Measurements from ENCODE around the gene PTPRB. TPM values are rescaled to one million over a fixed set of nuclear protein-coding genes. Genes with fewer than 3 reads are reported as not detected.

PTPRB gene
- total RNA-seq, 1 donor from 2014 or later, result 38.7 TPM

DNA sequence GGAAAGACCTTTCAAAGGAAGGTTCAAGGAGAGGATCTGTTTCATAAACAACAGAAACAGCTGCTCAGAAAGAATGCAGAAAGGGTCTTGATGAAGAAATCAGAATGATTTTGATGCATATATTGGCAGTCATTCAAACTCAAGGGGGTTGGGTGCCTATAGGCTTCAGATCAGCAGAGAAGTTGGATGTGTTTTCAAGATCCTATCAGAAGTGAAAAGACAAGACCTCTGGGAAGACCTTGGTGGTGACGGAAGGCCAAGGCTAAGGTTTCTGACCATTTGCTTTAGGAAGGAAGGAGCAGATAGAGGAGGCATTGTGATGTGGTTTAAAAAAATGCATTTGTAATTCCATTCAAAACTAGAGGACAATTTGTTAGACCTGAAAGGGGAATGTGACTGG lies 15.2 kb upstream of the PTPRB start:
- no peaks in the 10 kb centered on the region for H3K9me3 ChIP-seq (replicated peaks)
- no peak overlapping the region for H3K27ac ChIP-seq (replicated peaks)
- no peaks in the 10 kb centered on the region for H3K27me3 ChIP-seq (ENCODE audit: low read depth)
- intact Hi-C loops (cut with micrococcal nuclease), result no loop called here
- peaks cover 21% of the 10 kb centered on the region for H3K4me1 ChIP-seq
- H3K4me3 ChIP-seq, result no peak overlapping the region
- TF ChIP-seq, protein P1, sequence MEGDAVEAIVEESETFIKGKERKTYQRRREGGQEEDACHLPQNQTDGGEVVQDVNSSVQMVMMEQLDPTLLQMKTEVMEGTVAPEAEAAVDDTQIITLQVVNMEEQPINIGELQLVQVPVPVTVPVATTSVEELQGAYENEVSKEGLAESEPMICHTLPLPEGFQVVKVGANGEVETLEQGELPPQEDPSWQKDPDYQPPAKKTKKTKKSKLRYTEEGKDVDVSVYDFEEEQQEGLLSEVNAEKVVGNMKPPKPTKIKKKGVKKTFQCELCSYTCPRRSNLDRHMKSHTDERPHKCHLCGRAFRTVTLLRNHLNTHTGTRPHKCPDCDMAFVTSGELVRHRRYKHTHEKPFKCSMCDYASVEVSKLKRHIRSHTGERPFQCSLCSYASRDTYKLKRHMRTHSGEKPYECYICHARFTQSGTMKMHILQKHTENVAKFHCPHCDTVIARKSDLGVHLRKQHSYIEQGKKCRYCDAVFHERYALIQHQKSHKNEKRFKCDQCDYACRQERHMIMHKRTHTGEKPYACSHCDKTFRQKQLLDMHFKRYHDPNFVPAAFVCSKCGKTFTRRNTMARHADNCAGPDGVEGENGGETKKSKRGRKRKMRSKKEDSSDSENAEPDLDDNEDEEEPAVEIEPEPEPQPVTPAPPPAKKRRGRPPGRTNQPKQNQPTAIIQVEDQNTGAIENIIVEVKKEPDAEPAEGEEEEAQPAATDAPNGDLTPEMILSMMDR (IDR thresholded peaks at IDR 0.05; ENCODE audit: borderline replicate concordance), result no peak
- H3K36me3 ChIP-seq, result no peaks in the 10 kb centered on the region
- no peak for DNase-seq

- intact Hi-C loops (cut with micrococcal nuclease), result no loop called here
- H3K9me3 ChIP-seq (replicated peaks), result no peaks in the 10 kb centered on the region
- no peak for DNase-seq
- TF ChIP-seq, protein P1 (IDR thresholded peaks at IDR 0.05; ENCODE audit: borderline replicate concordance), result no peak
- H3K4me3 ChIP-seq, result no peak overlapping the region
- no peaks in the 10 kb centered on the region for H3K27me3 ChIP-seq (ENCODE audit: low read depth)
- peaks cover 49% of the 10 kb centered on the region for H3K4me1 ChIP-seq
- H3K36me3 ChIP-seq, result no peaks in the 10 kb centered on the region
- peak overlapping the region; percentile 72 for H3K27ac ChIP-seq (replicated peaks)
Measured at GRCh38 chr12:70648831-70649230, 11.6 kb upstream of the PTPRB start.

GRCh38 chr12:70648191-70648590 lies 11.0 kb upstream of the PTPRB start:
- DNase-seq, result no peak
- H3K36me3 ChIP-seq, result no peaks in the 10 kb centered on the region
- peaks cover 49% of the 10 kb centered on the region for H3K4me1 ChIP-seq
- H3K27me3 ChIP-seq (ENCODE audit: low read depth), result no peaks in the 10 kb centered on the region
- intact Hi-C loops (cut with micrococcal nuclease), result no loop called here
- TF ChIP-seq, protein P1 (IDR thresholded peaks at IDR 0.05; ENCODE audit: borderline replicate concordance), result no peak
- no peaks in the 10 kb centered on the region for H3K9me3 ChIP-seq (replicated peaks)
- H3K27ac ChIP-seq (replicated peaks), result peak overlapping the region; percentile 72
- no peak overlapping the region for H3K4me3 ChIP-seq

DNA sequence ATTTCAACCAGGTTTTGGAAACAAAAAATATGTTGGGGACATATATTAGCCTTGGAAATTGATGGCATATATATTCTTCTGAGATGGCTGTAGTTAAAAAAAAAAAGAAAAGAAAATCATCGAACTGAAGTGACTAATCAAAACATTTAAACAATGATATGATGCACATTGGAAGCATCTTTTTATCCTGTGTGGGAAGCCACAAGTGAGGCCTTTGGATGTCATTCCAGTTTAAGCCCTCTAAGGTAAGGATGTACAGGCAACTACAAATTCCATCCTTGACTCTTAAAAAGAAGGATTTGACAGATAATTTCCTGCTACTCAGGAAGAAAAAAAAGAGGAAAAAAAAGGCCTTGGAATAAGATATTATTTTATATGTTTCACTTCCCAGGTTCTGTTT lies 9.6 kb upstream of the PTPRB start:
- peak overlapping the region; percentile 68 for H3K27ac ChIP-seq (replicated peaks)
- H3K27me3 ChIP-seq (ENCODE audit: low read depth), result no peaks in the 10 kb centered on the region
- DNase-seq, result no peak
- H3K9me3 ChIP-seq (replicated peaks), result no peaks in the 10 kb centered on the region
- H3K4me3 ChIP-seq, result no peak overlapping the region
- peaks cover 49% of the 10 kb centered on the region for H3K4me1 ChIP-seq
- TF ChIP-seq, protein P1 (IDR thresholded peaks at IDR 0.05; ENCODE audit: borderline replicate concordance), result no peak
- no peaks in the 10 kb centered on the region for H3K36me3 ChIP-seq
- intact Hi-C loops (cut with micrococcal nuclease), result no loop called here

GRCh38 chr12:70645494-70646317 lies 8.5 kb upstream of the PTPRB start:
- DNase-seq, result peak; percentile 40
- no peaks in the 10 kb centered on the region for H3K36me3 ChIP-seq
- intact Hi-C loops (cut with micrococcal nuclease), result no loop called here
- H3K4me3 ChIP-seq, result peak overlapping the region; percentile 13
- H3K27ac ChIP-seq (replicated peaks), result peak overlapping the region; percentile 75
- TF ChIP-seq, protein P1 (IDR thresholded peaks at IDR 0.05; ENCODE audit: borderline replicate concordance), result no peak
- no peaks in the 10 kb centered on the region for H3K9me3 ChIP-seq (replicated peaks)
- H3K27me3 ChIP-seq (ENCODE audit: low read depth), result no peaks in the 10 kb centered on the region
- H3K4me1 ChIP-seq, result peaks cover 49% of the 10 kb centered on the region
